NCI-H128 (cell line): ENCODE results near the gene RHBDL3.
"Not testable (repeated sequence)": the region's sequence is repeated elsewhere in the genome, so short reads cannot be mapped to it uniquely, and the experiment has no call there.

Experiments
- DNase-seq: peaks from one replicate; lab custom pipeline; 2025; ENCODE audit not compliant: unreplicated experiment; lab: John Stamatoyannopoulos, UW

The RHBDL3 gene, protein sequence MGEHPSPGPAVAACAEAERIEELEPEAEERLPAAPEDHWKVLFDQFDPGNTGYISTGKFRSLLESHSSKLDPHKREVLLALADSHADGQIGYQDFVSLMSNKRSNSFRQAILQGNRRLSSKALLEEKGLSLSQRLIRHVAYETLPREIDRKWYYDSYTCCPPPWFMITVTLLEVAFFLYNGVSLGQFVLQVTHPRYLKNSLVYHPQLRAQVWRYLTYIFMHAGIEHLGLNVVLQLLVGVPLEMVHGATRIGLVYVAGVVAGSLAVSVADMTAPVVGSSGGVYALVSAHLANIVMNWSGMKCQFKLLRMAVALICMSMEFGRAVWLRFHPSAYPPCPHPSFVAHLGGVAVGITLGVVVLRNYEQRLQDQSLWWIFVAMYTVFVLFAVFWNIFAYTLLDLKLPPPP

DNA sequence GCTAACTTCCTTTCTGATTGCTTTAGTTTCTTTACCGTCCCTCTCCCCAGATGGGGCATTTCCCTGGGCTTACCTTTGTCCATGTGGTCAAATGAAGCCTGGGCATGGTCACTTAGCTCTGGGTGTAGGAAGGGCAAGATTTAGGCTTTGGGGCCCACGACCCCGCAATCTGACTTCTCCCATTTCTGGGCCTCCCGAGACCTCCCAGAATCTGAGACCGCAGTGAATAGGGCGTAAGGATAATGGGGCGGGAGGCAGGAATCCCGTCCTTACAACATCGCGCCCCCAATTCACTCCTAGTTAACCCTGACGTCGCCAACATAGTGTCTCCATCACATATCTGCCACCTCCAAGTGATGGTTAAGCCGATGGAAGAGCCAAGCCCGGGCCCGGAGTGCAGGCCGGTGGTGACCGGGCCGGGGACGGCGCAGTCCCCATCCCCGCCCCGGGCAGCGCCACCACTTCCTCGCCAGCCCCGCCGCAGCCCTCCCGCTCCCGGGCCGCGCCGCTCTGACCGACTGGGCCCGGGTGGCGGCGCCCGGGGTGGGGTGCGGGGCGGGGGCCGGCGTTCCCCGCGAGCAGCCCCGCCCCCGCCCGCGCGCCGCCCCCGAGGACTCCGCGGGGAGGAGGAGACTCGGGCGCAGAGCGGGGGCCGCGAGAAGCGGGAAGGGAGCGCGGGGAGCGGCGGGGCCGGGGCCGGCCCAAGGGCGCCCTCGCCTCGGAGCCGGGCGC is at the start of gene RHBDL3:
Gene RHBDL3 (plus strand): TSS at position 641 of the 732 bp plus-strand sequence. CDS start 358 bp downstream, outside the sequence.
- DNase-seq = no peak

DNA sequence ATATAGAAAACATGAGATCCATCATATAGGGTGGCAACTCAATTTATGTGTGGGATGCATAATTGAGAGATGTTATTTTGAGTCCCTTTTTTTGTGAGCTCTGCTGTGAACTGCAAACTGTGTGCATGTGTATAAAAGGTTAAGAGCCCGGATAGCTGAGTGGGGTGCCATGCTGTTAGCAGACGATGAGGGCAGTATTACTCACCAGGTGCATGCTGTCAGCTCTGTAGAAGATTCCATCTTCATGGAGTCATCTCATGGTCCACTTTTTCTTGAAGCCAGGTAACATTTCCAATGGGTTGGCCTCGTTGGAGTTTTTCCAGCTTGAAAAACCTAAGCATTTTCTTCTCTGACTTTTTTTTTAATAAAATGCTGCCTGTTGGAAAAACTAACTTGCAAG is 43.0 kb upstream of the RHBDL3 start:
- no peak for DNase-seq

DNA sequence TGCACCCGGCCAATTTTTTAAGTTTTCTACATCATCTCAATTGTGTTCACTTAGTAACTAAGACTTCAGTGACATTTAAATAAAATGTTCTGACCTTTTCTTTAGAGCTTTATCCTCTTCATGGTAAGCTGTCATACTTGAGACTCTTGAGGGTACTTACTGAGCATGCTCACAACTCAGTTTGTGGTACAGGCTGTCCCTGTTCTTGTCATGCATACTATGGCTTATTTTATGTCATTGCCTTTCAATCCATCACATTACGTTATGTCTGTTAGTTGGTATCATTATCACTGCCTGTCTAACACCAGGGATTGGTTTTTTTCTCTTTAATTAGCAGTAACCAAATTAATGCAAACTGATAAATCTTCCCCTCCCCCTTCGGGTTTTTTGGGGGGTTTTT is 41.9 kb upstream of the RHBDL3 start:
- DNase-seq = no peak

DNA sequence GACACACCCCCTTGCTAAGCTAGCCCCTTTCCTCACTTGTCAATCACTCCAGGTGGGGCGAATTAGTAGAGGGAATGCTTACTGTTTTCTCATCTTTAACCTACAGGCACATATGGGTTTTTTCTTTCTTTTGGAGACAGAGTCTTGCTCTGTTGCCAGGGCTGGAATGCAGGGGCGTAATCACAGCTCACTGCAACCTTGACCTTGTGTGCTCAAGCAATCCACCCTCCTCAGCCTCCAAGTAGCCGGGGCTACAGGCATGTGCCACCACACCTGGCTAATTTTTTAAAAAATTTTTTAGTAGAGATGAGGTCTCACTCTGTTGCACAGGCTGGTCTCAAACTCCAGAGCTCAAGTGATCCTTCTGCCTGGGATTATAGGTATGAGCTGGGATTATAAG is 38.7 kb upstream of the RHBDL3 start:
- no peak for DNase-seq

DNA sequence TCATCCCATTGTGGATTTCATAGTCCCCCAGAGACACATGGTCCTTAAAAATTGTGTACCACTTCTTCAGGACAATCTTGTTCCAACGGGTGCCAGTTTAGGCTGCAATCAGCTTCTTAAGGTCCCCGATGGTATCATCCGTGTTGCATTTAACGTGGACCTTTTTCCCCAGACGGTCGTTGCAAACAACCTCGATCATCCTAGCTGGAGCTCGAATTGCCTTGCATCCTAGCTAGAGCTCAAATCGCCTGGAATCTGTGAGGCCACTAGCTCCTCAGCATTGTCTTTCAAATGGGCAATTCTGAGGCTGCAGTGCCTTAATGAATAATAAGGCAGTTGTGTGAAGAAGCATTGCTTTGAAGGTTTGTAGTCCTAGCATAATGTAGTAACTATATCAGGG is 37.7 kb upstream of the RHBDL3 start:
- no peak for DNase-seq

DNA sequence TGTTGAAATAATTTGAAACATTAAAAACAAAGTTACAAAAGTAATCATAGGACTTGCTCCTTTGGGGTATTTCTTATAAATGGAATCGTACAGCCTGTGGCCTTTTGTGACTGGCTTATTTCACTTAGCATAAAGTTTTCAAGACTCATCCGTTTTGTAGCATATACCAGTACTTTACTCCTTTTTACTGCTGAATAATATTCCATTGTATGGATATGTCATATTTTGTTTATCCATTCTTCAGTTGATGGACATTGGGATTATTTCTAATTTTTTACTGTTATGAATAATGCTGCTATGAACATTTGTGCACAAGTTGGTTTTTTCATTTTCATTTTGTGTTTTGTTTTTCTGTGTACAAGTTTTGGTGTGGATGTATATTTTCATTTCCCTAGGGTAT is 30.0 kb upstream of the RHBDL3 start:
- no peak for DNase-seq

DNA sequence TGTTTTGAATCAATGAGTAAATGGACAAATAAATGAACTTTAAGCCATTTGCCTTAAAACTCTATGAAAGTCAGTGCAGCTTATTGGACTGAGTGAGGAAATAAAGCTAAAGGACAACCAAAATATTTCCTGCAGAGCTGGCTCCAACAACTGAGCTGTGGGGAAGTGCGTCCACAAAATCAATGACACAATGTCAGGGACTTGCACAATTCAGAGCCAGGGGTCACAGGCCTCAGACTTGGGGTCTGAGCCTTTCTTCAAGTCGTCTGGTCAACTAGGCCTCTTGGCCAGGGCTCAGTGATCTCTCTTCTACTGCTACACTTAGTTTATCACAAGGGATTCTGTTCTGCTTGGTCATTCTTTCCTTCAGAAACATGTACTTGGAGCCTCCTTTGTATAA is 26.2 kb upstream of the RHBDL3 start:
- DNase-seq = no peak

DNA sequence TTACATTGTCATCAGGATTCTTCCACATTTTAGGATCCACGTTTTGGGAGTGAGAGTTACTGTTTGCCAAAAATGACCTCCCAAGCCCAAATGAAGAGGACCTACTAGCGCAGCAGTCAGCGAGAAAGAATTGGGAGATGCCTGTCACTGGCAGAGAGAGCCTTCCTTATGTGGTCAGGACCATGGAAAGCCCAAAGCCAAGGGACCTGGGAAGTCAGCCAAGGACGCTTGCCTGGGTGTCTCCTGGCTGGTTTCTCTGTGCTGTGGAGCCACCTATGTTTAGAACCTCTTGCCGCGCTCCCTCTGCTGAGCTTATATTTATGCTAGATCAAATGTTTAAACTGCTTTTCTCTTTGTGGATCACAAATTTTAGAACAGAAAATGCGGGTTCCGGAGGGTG is 24.9 kb upstream of the RHBDL3 start:
- DNase-seq = no peak

DNA sequence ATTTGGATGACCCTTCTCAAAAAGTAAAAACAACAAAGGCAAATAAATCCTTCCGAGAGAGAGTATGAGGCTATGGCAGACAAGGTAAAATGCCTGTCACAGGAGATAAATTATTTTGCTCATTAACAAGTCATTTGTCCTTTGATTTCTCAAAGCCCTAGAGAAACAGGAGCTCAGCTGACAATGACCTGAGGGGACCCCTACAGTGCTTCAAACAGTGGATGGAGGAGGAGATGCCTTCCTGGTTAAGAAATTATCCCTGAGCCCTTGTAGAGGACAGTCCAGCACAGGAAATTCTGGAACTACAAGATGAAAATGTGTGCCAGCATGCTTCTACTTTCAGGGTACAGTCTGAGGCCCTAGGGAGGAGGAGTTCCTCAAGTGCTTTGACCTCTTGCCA is 24.0 kb upstream of the RHBDL3 start:
- no peak for DNase-seq

DNA sequence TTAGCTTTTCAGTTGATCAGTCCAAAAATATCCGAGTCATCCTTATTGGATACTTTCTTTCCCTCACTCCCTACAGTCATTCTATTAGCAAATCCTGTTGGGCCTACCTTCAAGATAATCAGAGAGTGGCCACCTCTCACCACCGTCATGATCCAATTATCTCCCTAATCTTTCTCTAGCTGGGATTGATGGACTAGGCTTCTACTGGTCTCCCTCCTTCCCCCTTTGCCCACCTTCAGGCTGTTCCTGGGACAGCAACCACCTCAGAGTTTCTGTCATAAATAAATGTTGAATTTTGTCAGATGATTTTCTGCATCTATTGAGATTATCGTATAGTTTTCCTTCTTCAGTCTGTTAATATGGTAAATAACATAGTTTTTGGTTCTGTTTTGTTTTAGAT is 16.2 kb upstream of the RHBDL3 start:
- no peak for DNase-seq

DNA sequence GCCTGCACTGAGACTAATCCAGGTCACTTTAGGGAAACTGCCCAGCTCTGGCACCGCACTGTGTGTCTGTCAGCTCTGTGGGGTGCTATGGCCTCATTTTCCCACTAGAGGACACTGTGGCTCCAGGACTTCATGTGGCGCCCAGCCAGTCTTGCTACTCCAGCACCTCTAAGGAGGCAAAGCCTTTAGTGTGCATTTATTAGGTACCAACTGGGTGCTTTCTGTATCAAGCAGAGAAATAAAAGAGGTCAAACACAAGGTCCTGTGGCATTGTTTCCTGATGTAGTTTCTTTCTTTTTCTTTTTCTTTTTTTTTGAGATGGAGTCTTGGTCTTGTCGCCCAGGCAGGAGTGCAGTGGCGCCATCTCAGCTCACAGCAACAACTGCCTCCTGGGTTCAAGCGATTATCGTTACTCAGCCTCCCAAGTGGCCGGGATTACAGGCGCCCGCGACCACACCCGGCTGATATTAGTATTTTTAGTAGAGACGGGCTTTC is 12.5 kb upstream of the RHBDL3 start:
- DNase-seq = peak; percentile 43

DNA sequence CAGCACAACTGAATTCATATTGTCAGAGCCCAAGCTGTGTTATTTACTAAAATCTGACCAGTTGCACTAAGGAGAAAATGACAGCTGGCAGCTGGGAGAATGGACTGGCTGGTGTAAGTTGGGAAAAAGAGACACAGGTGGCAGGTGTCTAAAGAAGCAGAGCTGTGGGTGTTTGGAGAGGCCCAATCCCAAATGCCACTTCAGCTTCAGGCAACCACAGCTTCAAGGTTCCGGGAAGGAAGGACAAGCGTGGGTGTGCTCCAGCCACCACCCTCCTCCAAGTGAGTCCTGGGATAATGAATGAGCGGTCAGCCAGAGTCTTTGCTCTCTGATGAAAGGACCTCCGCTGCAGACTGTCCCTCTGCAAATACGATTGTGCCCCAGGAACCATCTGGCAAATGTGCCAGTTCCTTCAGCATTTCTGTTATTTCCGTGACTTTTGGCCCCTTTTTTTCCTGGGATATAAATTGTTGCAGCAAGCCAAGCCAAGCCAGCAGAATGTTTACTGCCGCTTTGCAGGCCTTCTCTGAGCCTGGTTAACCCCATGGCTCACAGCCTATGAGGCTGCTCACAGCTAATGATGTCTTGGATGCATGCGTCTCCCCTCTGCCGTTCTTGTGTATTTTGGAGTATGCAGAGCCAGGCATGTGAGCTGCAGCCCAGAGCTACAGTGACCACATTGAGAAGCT is 9.5 kb upstream of the RHBDL3 start:
- no peak for DNase-seq

DNA sequence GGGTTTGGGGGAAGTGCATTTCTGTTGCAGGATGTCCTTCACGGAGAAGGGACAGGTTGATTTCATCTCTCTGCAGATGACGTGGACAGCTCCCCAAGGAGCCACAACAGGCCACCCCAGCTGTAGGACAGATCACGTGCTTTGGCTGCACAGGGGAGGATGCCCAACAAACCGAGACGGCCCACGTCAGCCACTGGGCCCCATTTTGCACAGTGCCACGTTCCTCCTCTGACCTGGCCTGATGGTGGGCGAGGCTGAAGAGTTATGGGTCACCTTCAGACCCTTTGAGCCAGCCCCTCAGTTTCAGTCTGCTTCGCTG is 9.0 kb upstream of the RHBDL3 start:
- no peak for DNase-seq

DNA sequence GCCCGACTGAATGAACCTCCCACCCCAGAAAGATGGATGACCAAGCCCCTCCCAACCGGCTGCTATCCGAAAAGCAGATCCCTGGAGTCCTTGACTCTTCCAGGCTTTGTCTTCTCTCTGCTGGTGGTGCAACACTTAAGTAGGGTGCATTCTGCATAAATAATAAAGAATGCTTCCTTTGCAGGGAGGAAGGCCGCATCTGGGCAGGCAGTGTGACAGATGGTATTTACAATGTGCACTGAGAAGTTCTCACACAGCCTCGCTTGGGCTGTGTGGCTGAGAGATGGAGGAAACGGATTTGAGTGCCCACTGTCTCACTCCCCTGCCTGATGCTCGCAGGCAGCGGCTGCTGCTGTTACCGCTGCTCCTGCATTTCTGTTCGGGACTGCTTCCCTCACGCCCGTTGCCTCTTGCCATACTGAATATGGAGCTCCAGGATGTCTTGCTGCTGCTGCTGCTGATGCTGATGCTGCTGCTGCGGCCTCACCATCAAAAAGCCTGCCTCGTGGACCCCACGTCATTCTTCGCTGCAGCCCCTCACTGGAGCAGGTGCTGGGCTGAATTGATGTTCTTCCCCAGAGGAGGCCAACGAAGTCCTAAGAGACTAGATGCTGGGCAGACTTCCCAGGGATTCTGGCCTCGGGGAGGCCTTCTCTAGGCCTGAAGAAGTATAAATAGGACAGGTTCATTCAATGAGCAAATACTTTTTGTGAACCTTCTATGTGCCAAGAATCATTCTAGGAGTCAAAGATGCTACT is 7.1 kb upstream of the RHBDL3 start:
- DNase-seq = peak; percentile 42

DNA sequence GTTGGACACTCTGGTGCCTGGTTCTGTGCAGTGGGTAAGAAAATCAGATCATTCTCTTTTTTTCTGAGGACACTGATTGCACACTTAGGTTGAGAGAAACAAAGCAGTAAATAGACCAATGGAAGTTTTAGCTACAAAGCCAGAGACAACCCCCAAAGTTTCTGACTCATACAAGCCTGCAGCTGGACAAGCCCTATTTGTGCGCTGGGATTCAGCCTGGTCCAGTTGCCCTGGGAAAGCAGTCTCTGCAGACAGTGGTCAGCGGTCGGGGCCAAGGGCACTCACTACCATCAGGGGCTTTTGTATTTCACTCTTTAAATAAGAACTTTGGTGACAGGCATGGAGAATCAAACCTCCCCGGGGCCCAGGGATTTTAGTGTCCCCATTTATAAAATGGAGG is 6.0 kb upstream of the RHBDL3 start:
- DNase-seq = no peak

DNA sequence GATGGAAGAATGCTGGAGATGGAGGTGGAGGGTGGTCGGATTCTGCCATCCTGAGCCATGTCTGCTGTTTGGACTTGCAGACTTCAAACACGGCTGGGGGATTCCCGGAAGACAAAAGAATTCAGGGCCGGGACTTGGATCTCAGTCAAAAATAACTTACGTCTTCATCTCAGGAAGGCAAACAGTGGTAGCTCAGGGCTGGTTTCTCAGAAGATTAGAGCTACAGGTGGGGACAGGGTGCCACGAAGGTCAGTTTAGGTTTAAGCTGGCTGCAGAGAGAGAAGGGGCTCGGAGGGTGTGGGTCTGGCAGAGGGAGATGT is 4.3 kb upstream of the RHBDL3 start:
- DNase-seq = no peak

DNA sequence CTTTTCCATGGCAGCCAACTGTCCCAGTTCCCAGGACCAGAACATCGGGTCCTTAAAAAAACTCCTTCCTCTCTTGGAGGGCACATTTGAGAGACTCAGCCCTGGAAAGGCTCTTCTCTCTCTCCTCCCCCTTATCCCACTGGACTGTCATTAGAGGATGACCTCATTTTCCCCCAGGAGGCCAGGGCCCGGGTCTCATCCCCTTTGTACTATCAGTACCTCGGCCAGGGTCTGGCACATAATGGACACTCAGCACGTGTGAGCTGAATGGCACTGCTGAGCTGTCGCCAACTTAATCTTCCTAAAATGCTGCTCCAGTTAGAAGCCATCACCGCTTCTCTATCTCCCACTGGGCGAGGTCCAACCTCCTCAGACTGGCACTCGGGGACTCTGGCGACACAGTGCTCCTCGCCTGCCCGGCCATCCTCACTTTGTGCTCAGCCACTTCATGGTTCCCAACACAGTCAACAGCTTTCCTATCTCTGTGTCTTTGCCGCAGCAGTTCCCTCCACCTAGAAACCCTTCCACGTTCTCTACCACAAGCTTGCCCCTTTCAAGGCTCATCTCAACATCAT is 3.6 kb upstream of the RHBDL3 start:
- no peak for DNase-seq

DNA sequence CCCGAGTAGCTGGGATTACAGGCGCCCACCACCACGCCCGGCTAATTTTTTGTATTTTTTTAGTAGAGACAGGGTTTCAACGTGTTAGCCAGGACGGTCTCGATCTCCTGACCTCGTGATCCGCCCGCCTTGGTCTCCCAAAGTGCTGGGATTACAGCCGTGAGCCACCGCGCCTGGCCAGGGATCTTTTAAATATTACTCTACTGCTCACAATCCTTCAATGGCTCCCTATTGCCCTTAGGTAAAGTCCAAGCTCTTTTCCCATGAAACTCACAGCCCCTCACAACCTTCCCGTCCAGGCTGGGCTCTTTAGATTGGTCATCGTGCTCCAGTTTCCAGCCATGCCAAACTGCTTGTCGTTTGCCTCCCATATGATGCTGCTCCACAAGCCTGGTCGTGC is 2.1 kb upstream of the RHBDL3 start:
- not testable (repeated sequence) for DNase-seq

DNA sequence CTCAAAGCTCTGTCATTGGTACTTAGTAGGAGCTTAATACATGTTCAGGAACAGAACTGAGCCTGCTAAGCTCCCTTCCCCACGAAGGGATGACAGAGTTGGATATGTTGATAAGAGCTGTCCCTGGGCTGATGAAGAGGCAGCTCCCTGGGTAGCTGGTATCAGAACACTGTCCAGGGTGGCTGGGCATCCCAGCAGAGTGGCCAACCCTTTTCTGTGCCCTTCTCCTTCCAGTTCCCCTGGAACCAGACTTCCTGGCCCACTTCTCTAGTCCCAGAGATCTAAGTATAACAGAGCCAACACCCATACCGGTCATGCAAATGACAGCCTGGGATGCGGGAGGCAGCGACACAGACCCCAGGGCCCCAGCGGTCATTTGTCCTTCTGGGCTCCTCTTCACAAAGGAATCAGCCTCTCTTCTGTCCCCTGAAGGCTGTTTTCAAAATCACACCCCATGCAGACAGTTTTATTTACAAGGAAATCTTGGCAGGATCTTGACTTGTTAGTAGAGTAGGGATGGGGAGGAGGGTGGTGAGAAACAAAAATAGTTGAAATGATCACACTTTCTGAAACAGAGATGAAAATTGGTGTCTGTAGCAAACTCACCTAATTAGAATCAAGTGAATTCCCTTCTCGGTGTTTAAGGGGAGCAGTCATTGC is 1.4 kb upstream of the RHBDL3 start:
- DNase-seq = no peak

DNA sequence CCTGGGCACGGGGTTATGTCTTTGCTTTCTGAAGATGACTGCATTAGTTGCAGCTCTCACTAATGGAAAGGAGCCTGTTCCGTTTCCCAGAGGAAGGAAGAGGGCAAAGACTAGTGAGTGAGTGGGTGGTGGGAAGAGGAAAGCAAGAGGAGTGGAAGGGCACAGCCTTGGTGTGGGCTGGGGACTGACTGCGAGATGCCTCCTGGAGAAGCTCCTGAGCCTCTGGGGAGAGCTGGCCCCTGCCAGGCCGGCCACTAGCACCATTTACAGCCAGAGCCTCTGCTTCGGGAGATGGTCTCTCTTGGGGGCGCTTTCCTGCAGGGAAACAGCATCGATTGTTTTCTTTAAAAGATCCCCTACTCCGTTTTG is 825 bp upstream of the RHBDL3 start:
- DNase-seq = no peak

DNA sequence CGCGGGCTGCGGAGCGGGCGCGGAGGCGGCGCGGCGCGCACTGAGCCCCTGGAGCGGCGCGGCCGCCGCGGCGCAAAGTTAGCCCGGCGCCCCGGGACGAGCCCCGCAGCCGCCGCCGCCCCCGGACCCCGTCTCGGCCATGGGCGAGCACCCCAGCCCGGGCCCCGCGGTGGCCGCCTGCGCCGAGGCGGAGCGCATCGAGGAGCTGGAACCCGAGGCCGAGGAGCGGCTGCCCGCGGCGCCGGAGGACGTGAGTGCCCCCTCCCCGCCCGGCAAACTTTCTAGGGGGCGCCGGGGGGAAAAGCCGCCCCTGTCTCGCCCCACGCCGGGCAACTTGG is 388 bp downstream of the RHBDL3 start:
- DNase-seq = no peak
